HCT116 (cell line): ENCODE measurements around the gene CST8. TPM values are rescaled to one million over a fixed set of nuclear protein-coding genes. Genes with fewer than 3 reads are reported as not detected.

Experiments used
- ATAC-seq: fragments of 200-7000 bp; cut with Tn5 transposase; 2 replicates; pipeline ENCODE4 v1.9.1; 2020; ENCODE audit warnings: mild to moderate bottlenecking, moderate library complexity
- BruUV-seq: library from RNA; stranded (reverse); fragments of 400-500 nt; replicated peaks from 2 replicates; lab custom pipeline; 2021; lab: Mats Ljungman, UMichigan
- CTCF ChIA-PET: fragments of 300-600 bp; sonication (Branson Sonifier 250); formaldehyde crosslinking; loops from one replicate; lab custom pipeline; 2021; ENCODE audit warnings: antibody characterized with exemption; lab: Charles Lee
- POLR2A ChIA-PET: fragments of 300-600, 350-600 bp; sonication (Branson Sonifier 250); formaldehyde crosslinking; loops from one replicate; lab custom pipeline; 2021; ENCODE audit warnings: antibody characterized with exemption; lab: Charles Lee
- RAD21 ChIA-PET, 2 experiments: fragments of 300-600 bp; sonication (Branson Sonifier 250); formaldehyde crosslinking; loops; one replicate each; lab custom pipeline; 2023; ENCODE audit warnings: low total read pairs in 2 of 2; ENCODE audit not compliant: uncharacterized antibody in 2 of 2, unreplicated experiment in 2 of 2, low non-redundant PET in 1 of 2; lab: Charles Lee
- DNase-seq: peaks from one replicate; pipeline ENCODE4 v3.0.0-alpha.2; 2010; ENCODE audit warnings: low read depth, low spot score
- H2AFZ ChIP-seq: fragments of 200-600 bp; shearing (Covaris generic), sonication (generic); 2 replicates; pipeline ENCODE4 v1.6.1; 2017; ENCODE audit warnings: low read depth, mixed run types, mixed read lengths, antibody characterized with exemption, low read length; ENCODE audit not compliant: poor library complexity, severe bottlenecking
- H3K27ac ChIP-seq: 2 replicates; pipeline ENCODE4 v1.5.1; 2012; ENCODE audit warnings: low read depth, low read length
- H3K27me3 ChIP-seq: fragments of 200-600 bp; sonication (generic); 2 replicates; pipeline ENCODE4 v1.6.1; 2016; ENCODE audit warnings: mixed run types, low read length, mixed read lengths; ENCODE audit not compliant: insufficient read depth
- H3K36me3 ChIP-seq, 2 experiments: fragments of 200-500 bp in 1 of 2; fragments of 200-600 bp in 1 of 2; sonication (Bioruptor generic) in 1 of 2; sonication (generic) in 1 of 2; 2 replicates each; pipeline versions ENCODE4 v1.5.1 to v1.6.1; 2014 to 2016; ENCODE audit warnings: low read length in 2 of 2, inconsistent platforms in 1 of 2, mixed read lengths in 1 of 2, mixed run types in 1 of 2; ENCODE audit not compliant: insufficient read depth in 2 of 2, control insufficient read depth in 1 of 2
- H3K4me1 ChIP-seq, 2 experiments: fragments of 200-600 bp in 1 of 2; sonication (generic) in 1 of 2; 2 replicates each; pipeline versions ENCODE4 v1.5.1 to v1.6.1; 2012 to 2017; ENCODE audit warnings: low read length in 2 of 2, inconsistent platforms in 1 of 2, mild to moderate bottlenecking in 1 of 2, mixed read lengths in 1 of 2, mixed run types in 1 of 2, moderate library complexity in 1 of 2; ENCODE audit not compliant: insufficient read depth in 2 of 2, control insufficient read depth in 1 of 2
- H3K4me2 ChIP-seq: fragments of 200-600 bp; sonication (generic); 2 replicates; pipeline ENCODE4 v1.6.1; 2017; ENCODE audit warnings: mixed run types, low read length, mixed read lengths
- H3K4me3 ChIP-seq, 2 experiments: fragments of 200-600 bp in 1 of 2; sonication (generic) in 1 of 2; replicated peaks in 1 of 2; 2 replicates each; pipeline ENCODE4 v1.5.1; 2011 to 2016; ENCODE audit warnings: low read length in 2 of 2, control low read depth in 1 of 2, low read depth in 1 of 2, mild to moderate bottlenecking in 1 of 2, mixed read lengths in 1 of 2, mixed run types in 1 of 2
- H3K79me2 ChIP-seq: fragments of 200-600 bp; sonication (generic); 2 replicates; pipeline ENCODE4 v1.6.1; 2017; ENCODE audit warnings: mild to moderate bottlenecking, mixed run types, low read length, moderate library complexity, mixed read lengths; ENCODE audit not compliant: insufficient read depth
- H3K9ac ChIP-seq: fragments of 200-600 bp; sonication (generic); 2 replicates; pipeline ENCODE4 v1.6.1; 2016; ENCODE audit warnings: low read length, mixed read lengths
- H3K9me2 ChIP-seq: fragments of 200-600 bp; sonication (generic), shearing (Covaris generic); 2 replicates; pipeline ENCODE4 v1.6.1; 2017; ENCODE audit warnings: mixed run types, mild to moderate bottlenecking, moderate library complexity; ENCODE audit not compliant: insufficient read depth
- H3K9me3 ChIP-seq, 2 experiments: fragments of 200-500 bp in 1 of 2; fragments of 200-600 bp in 1 of 2; sonication (Bioruptor generic) in 1 of 2; sonication (generic) in 1 of 2; 2 replicates each; pipeline ENCODE4 v1.6.1; 2014 to 2017; ENCODE audit warnings: low read length in 2 of 2, mixed read lengths in 2 of 2, inconsistent platforms in 1 of 2, low read depth in 1 of 2, mild to moderate bottlenecking in 1 of 2, mixed run types in 1 of 2, moderate library complexity in 1 of 2; ENCODE audit not compliant: control insufficient read depth in 1 of 2, insufficient read depth in 1 of 2
- H4K20me1 ChIP-seq: fragments of 200-600 bp; sonication (generic), shearing (Covaris generic); 2 replicates; pipeline ENCODE4 v1.6.1; 2017; ENCODE audit warnings: mixed run types, mild to moderate bottlenecking, moderate library complexity; ENCODE audit not compliant: insufficient read depth
- EZH2phosphoT487 ChIP-seq: fragments of 200-600 bp; IDR thresholded peaks from 2 replicates; pipeline ENCODE4 v1.6.1; 2018; ENCODE audit warnings: antibody characterized with exemption, borderline replicate concordance
- FOSL1 ChIP-seq: IDR thresholded peaks from 2 replicates; pipeline ENCODE4 v1.6.1; 2012; ENCODE audit warnings: low read depth
- JUND ChIP-seq: IDR thresholded peaks from 2 replicates; pipeline ENCODE4 v1.6.1; 2012
- POLR2A ChIP-seq: IDR thresholded peaks from 2 replicates; pipeline ENCODE4 v1.7.0; 2011; ENCODE audit warnings: borderline replicate concordance; ENCODE audit not compliant: insufficient read depth, insufficient read length; ENCODE audit errors: extremely low read depth
- POLR2AphosphoS5 ChIP-seq: IDR thresholded peaks from 2 replicates; pipeline ENCODE4 v1.6.1; 2011; ENCODE audit warnings: mild to moderate bottlenecking, low read depth, low read length, moderate library complexity
- RAD21 ChIP-seq: IDR thresholded peaks from 2 replicates; pipeline ENCODE4 v1.6.1; 2012; ENCODE audit warnings: low read depth, mild to moderate bottlenecking
- REST ChIP-seq: IDR thresholded peaks from 2 replicates; pipeline ENCODE4 v1.6.1; 2012; ENCODE audit warnings: low read depth
- SIN3A ChIP-seq: IDR thresholded peaks from 2 replicates; pipeline ENCODE4 v1.6.1; 2012; ENCODE audit warnings: low read depth
- SP1 ChIP-seq: IDR thresholded peaks from 2 replicates; pipeline ENCODE4 v1.6.1; 2012; ENCODE audit warnings: low read depth
- TCF7L2 ChIP-seq: IDR thresholded peaks from 2 replicates; pipeline ENCODE4 v1.7.0; 2011; ENCODE audit warnings: borderline replicate concordance, inconsistent platforms; ENCODE audit not compliant: insufficient read depth, insufficient read length; ENCODE audit errors: extremely low read depth
- YY1 ChIP-seq: IDR thresholded peaks from 2 replicates; pipeline ENCODE4 v1.6.1; 2011; ENCODE audit warnings: low read length, low read depth, moderate library complexity, mild to moderate bottlenecking; ENCODE audit not compliant: insufficient replicate concordance; ENCODE audit errors: extremely low read depth
- ZFX ChIP-seq: fragments of 450-650 bp; IDR thresholded peaks from 2 replicates; pipeline ENCODE4 v1.6.1; 2017
- intact Hi-C: fragments of 100-400 bp; cut with micrococcal nuclease; formaldehyde crosslinking; loops from 2 replicates; pipeline ENCODE4 v1.10.0; 2022
- total RNA-seq: library from RNA; stranded (reverse); gene quantifications from one replicate; pipeline ENCODE4 v1.2.1, GENCODE V29; 2021; ENCODE audit not compliant: unreplicated experiment
- TF ChIP-seq, protein P1 (sequence below), 3 experiments: fragments of 200-600 bp in 1 of 3; sonication (generic) in 1 of 3; IDR thresholded peaks in 2 of 3; conservative IDR thresholded peaks in 1 of 3; 2 replicates each; pipeline ENCODE4 v1.5.1; 2012 to 2017; ENCODE audit warnings: low read depth in 2 of 3, low read length in 2 of 3, antibody characterized with exemption in 1 of 3, borderline replicate concordance in 1 of 3, control low read depth in 1 of 3, mild to moderate bottlenecking in 1 of 3, mixed read lengths in 1 of 3, mixed run types in 1 of 3, moderate library complexity in 1 of 3; ENCODE audit not compliant: insufficient read depth in 1 of 3
- TF ChIP-seq, protein P2 (sequence below): IDR thresholded peaks from 2 replicates; pipeline ENCODE4 v1.6.1; 2012

The CST8 gene
- total RNA-seq, 1 experiment from 2014 or later, result not detected

DNA sequence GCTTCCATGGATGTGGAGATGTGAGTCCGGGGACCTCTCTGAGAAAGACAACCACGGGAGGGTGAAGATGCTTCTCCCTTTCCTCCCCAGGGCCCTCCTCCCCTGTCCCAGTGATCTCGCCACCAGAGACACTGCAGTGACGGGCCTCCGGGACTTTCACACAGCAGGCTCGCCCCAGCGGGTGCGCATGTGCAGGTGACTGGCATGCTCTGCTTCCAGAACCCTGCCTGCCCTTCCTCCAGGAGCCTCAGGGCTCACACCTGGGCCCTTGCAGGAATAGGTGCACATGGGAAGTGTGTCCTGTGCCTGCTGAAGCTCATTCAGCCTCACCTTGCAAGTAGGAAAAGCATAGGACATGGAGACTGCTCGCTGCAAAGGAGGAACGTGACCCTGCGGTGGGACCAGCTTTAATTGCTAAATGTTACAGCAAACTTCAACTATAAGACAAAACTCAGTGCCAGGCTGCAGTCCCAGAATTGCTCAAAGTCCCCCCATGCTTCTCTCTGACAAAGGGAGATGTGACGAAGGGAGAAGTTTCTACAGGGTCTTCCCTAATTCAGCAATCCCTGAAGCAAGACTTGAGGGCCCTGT, 19.2 kb downstream of the CST8 start:
- ChIA-PET CTCF (no interaction called here), RAD21 (no interaction called here), POLR2A (no interaction called here)
- H4K20me1 ChIP-seq, result no peaks in the 10 kb centered on the region
- no peaks in the 10 kb centered on the region for H3K9me3 ChIP-seq
- H2AFZ ChIP-seq, result no peak overlapping the region
- no peaks in the 10 kb centered on the region for H3K79me2 ChIP-seq
- H3K4me1 ChIP-seq, result no peaks in the 10 kb centered on the region
- TF ChIP-seq POLR2AphosphoS5, result no peak
- no peak for TF ChIP-seq SIN3A
- no peak for TF ChIP-seq YY1
- TF ChIP-seq ZFX, result no peak
- no peak for TF ChIP-seq EZH2phosphoT487
- TF ChIP-seq REST, result no peak
- TF ChIP-seq SP1, result no peak
- TF ChIP-seq, protein P1, sequence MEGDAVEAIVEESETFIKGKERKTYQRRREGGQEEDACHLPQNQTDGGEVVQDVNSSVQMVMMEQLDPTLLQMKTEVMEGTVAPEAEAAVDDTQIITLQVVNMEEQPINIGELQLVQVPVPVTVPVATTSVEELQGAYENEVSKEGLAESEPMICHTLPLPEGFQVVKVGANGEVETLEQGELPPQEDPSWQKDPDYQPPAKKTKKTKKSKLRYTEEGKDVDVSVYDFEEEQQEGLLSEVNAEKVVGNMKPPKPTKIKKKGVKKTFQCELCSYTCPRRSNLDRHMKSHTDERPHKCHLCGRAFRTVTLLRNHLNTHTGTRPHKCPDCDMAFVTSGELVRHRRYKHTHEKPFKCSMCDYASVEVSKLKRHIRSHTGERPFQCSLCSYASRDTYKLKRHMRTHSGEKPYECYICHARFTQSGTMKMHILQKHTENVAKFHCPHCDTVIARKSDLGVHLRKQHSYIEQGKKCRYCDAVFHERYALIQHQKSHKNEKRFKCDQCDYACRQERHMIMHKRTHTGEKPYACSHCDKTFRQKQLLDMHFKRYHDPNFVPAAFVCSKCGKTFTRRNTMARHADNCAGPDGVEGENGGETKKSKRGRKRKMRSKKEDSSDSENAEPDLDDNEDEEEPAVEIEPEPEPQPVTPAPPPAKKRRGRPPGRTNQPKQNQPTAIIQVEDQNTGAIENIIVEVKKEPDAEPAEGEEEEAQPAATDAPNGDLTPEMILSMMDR (IDR thresholded peaks at IDR 0.05 in 2 of 3, conservative IDR thresholded peaks at IDR 0.05 in 1 of 3; ENCODE audit: borderline replicate concordance in 1 of 3, insufficient read depth in 1 of 3, low read depth in 2 of 3, low read length in 2 of 3), result no peak
- TF ChIP-seq POLR2A, result no peak
- no peak for TF ChIP-seq RAD21
- TF ChIP-seq, protein P2, sequence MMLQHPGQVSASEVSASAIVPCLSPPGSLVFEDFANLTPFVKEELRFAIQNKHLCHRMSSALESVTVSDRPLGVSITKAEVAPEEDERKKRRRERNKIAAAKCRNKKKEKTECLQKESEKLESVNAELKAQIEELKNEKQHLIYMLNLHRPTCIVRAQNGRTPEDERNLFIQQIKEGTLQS, result no peak
- no peak for TF ChIP-seq JUND
- no peak for TF ChIP-seq TCF7L2
- no peak for TF ChIP-seq FOSL1
- ATAC-seq (no peak), DNase-seq (no peak)
- no peak overlapping the region for H3K4me2 ChIP-seq
- no peaks in the 10 kb centered on the region for H3K27me3 ChIP-seq
- intact Hi-C loops, result no loop called here
- H3K27ac ChIP-seq, result no peak overlapping the region
- H3K9me2 ChIP-seq, result no peaks in the 10 kb centered on the region
- H3K36me3 ChIP-seq, result no peaks in the 10 kb centered on the region
- BruUV-seq, result no TSS peak
- H3K9ac ChIP-seq, result no peak overlapping the region
- H3K4me3 ChIP-seq, result no peak overlapping the region
